ENCODE measurements around the gene RFESD. TPM values are rescaled to one million over a fixed set of nuclear protein-coding genes. Genes with fewer than 3 reads are reported as not detected.

Gene RFESD
- total and polyA plus RNA-seq, 10 of the 15 experiments (the other 5 are each of a cell fraction or from before 2014, with no cell fraction given), result 1.9 to 14.7 (median 4.9) TPM

- TF ChIP-seq SKIL (IDR thresholded peaks at IDR 0.05; ENCODE audit: low read depth, poor library complexity, severe bottlenecking), result no peak
- no peak for TF ChIP-seq POLR2AphosphoS2 (IDR thresholded peaks at IDR 0.05; ENCODE audit: low read depth, low read length)
- no peak for TF ChIP-seq E4F1 (IDR thresholded peaks at IDR 0.05; ENCODE audit: borderline replicate concordance, partially characterized antibody)
- peak; percentile 89 for TF ChIP-seq ZNF687 (IDR thresholded peaks at IDR 0.05)
- no peak for TF ChIP-seq JUNB (IDR thresholded peaks at IDR 0.05)
- no peak for TF ChIP-seq CBX3 (IDR thresholded peaks at IDR 0.05; ENCODE audit: borderline replicate concordance, low read depth)
- peak; percentile 35 for TF ChIP-seq CREM (IDR thresholded peaks at IDR 0.05; ENCODE audit: low read depth)
- no peak for TF ChIP-seq CHD1 (IDR thresholded peaks at IDR 0.05; ENCODE audit: low read depth, low read length)
- no peak for TF ChIP-seq SMARCA5 (IDR thresholded peaks at IDR 0.05)
- TF ChIP-seq MEF2A (IDR thresholded peaks at IDR 0.05; ENCODE audit: insufficient read depth, low read depth, low read length), result no peak
- TF ChIP-seq MYB (IDR thresholded peaks at IDR 0.05; ENCODE audit: borderline replicate concordance, low read depth, low read length), result no peak
- no peak for TF ChIP-seq SMAD1 (IDR thresholded peaks at IDR 0.05; ENCODE audit: low read depth, partially characterized antibody)
- TF ChIP-seq DPF2 (IDR thresholded peaks at IDR 0.05), result peak; percentile 66; the same call in 1 of the 2 replicates
- TF ChIP-seq CBX5 (IDR thresholded peaks at IDR 0.05; ENCODE audit: low read depth), result no peak
- TF ChIP-seq GATAD2B (conservative IDR thresholded peaks at IDR 0.05; ENCODE audit: low read depth), result peak; percentile 71
- no peak for TF ChIP-seq BMI1 (IDR thresholded peaks at IDR 0.05; ENCODE audit: borderline replicate concordance)
- no peak for TF ChIP-seq MTA2 (IDR thresholded peaks at IDR 0.05; ENCODE audit: low read depth)
- no peak for TF ChIP-seq WRNIP1 (IDR thresholded peaks at IDR 0.05; ENCODE audit: borderline replicate concordance, low read depth, low read length)
- peak; percentile 58; the same call in 1 of the 2 replicates for TF ChIP-seq SIN3A (IDR thresholded peaks at IDR 0.05; ENCODE audit: low read depth, low read length)
- peak; percentile 98 for TF ChIP-seq TCF12 (IDR thresholded peaks at IDR 0.05; ENCODE audit: low read depth, low read length)
- peak; percentile 38 for TF ChIP-seq MYC (IDR thresholded peaks at IDR 0.05; ENCODE audit: insufficient read depth, insufficient read length, insufficient replicate concordance, low read length, severe bottlenecking)
- no peak for TF ChIP-seq CEBPB (IDR thresholded peaks at IDR 0.05; ENCODE audit: borderline replicate concordance in 1 of 2, low read depth in 2 of 2, low read length in 2 of 2)
Observed at GRCh38 chr5:95620030-95620869, 26.3 kb upstream of the RFESD start, which contains the start of gene GPR150 (continued).

Measured in GM12878 (cell line).